ENCODE data around the gene ZNF341. TPM values are rescaled to one million over a fixed set of nuclear protein-coding genes. Genes with fewer than 3 reads are reported as not detected.
A peak's percentile ranks its signal among the peaks of the same experiment; 100 is the strongest.

The ZNF341 gene
- total and polyA plus RNA-seq, 4 donors: 0.50 to 4.1 (median 2.6) TPM

DNA sequence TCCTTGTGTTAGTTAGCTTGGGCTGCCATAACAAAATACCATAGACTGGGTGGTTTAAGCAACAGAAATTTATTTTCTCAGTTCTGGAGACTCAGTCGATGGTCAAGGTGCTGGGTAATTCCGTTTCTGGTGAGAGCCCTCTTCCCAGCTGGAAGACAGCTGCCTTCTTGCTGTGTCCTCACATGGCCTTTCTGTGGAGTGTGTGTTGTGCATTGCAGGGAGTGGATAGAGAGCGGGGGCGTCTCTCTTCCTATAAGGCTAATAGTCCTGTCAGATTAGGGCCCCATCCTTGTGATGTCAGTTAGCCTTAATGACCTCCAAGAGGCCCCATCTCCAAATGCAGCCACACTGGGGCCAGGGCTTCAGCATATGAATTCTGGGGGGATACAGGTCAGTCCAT, 98.6 kb downstream of the ZNF341 start:
- H3K27ac ChIP-seq (ENCODE audit: low read depth in 1 of 2, low read length in 2 of 2): peak overlapping the region; percentile 7 to 19
- H3K36me3 ChIP-seq (ENCODE audit: control insufficient read depth in 1 of 2, insufficient read depth in 2 of 2, low read length in 1 of 2): no peaks in the 10 kb centered on the region
- DNase-seq: no peak
- no peak for ATAC-seq (ENCODE audit: low FRiP score)
- no peaks in the 10 kb centered on the region for H3K27me3 ChIP-seq (ENCODE audit: control insufficient read depth in 1 of 2, insufficient read depth in 2 of 2, low read length in 1 of 2)
- H3K4me3 ChIP-seq (ENCODE audit: low read length in 2 of 2): no peak overlapping the region
- H3K9me3 ChIP-seq (ENCODE audit: control insufficient read depth, low read length): no peaks in the 10 kb centered on the region
- H3K4me1 ChIP-seq (ENCODE audit: control insufficient read depth in 1 of 2, insufficient read depth in 2 of 2, low read length in 2 of 2): peaks cover 10 to 20% of the 10 kb centered on the region in 2 donors
- WGBS, 2 donors: 79 to 88% methylated on average over 4 of the region's 4 CpGs
- intact Hi-C loops (cut with DNase I): no loop called here

DNA sequence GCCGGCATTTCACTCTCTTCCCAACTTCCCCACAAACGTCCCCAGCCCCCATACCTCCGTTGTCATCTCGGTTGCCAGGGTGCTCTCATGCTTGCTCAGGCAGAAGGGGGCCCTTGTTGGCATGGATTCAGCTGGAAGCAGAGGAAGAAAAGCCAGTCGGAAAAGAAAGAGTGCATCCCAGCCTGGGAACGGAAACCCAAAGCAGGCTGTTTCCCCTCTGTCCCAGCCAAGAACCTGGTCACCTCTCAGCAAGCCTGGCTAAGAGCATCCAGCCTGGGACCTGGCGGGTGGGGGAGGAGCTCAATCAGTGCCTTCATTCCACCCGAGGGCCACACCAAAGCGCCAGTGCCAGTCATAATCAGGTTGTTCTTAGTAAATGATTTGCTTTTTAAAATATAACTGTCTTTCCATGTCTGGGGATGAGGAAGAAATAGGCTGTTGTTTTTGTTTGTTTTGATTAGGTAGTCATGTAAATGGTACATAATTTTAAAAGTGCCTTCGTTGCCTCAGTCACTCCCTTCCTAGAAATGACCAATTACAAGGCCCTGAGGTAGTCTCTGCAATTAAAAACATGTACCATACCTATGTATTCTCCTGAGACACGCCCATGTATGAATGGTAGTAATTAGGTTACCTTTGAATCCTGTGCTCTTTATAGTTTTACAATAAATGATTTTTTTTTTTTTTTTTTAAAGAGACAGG, 100.5 kb downstream of the ZNF341 start:
- H3K4me3 ChIP-seq (ENCODE audit: low read length in 2 of 2): no peak overlapping the region

DNA sequence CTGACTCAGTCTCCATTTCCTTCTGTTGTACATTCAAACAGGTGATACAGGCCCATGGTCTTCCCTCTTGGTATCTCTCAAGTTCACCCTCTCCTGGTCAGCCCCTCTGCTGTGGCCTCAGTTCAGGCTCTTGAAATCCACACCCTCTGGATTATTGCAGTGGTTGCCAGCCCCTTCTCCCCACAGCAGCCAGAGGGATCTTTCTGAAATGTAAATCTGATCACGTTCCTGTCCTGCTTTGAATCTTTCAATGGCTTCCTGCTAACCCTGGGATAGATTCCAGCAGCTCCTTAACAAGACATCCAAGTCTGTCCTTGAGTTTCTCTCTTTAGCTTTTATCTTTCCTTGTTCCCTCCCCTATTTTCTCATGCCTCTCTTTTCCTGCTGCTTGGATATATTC, 101.5 kb downstream of the ZNF341 start:
- Histone ChIP-seq H3K4me3 (ENCODE audit: low read length in 2 of 2) (no peak overlapping the region), H3K4me1 (ENCODE audit: control insufficient read depth in 1 of 2, insufficient read depth in 2 of 2, low read length in 2 of 2) (peaks cover 6 to 9% of the 10 kb centered on the region in 2 donors), H3K27me3 (ENCODE audit: control insufficient read depth in 1 of 2, insufficient read depth in 2 of 2, low read length in 1 of 2) (no peaks in the 10 kb centered on the region), H3K27ac (ENCODE audit: low read depth in 1 of 2, low read length in 2 of 2) (no peak overlapping the region), H3K36me3 (ENCODE audit: control insufficient read depth in 1 of 2, insufficient read depth in 2 of 2, low read length in 1 of 2) (no peaks in the 10 kb centered on the region), H3K9me3 (ENCODE audit: control insufficient read depth, low read length) (no peaks in the 10 kb centered on the region)
- intact Hi-C loops (cut with DNase I): no loop called here
- ATAC-seq (ENCODE audit: low FRiP score) (no peak), DNase-seq (no peak)
- WGBS, 2 donors: 42 to 53% methylated on average over 1 of the region's 1 CpG

More for the DNA sequence above, 100.5 kb downstream of the ZNF341 start:
- DNase-seq: no peak
- no peak for ATAC-seq (ENCODE audit: low FRiP score)
- intact Hi-C loops (cut with DNase I): no loop called here
- H3K4me1 ChIP-seq (ENCODE audit: control insufficient read depth in 1 of 2, insufficient read depth in 2 of 2, low read length in 2 of 2): peaks cover 6 to 9% of the 10 kb centered on the region in 2 donors
- no peaks in the 10 kb centered on the region for H3K9me3 ChIP-seq (ENCODE audit: control insufficient read depth, low read length)
- WGBS, 2 donors: 15 to 21% methylated on average over 11 of the region's 11 CpGs
- no peaks in the 10 kb centered on the region for H3K27me3 ChIP-seq (ENCODE audit: control insufficient read depth in 1 of 2, insufficient read depth in 2 of 2, low read length in 1 of 2)
- H3K36me3 ChIP-seq (ENCODE audit: control insufficient read depth in 1 of 2, insufficient read depth in 2 of 2, low read length in 1 of 2): no peaks in the 10 kb centered on the region
- no peak overlapping the region for H3K27ac ChIP-seq (ENCODE audit: low read depth in 1 of 2, low read length in 2 of 2)

DNA sequence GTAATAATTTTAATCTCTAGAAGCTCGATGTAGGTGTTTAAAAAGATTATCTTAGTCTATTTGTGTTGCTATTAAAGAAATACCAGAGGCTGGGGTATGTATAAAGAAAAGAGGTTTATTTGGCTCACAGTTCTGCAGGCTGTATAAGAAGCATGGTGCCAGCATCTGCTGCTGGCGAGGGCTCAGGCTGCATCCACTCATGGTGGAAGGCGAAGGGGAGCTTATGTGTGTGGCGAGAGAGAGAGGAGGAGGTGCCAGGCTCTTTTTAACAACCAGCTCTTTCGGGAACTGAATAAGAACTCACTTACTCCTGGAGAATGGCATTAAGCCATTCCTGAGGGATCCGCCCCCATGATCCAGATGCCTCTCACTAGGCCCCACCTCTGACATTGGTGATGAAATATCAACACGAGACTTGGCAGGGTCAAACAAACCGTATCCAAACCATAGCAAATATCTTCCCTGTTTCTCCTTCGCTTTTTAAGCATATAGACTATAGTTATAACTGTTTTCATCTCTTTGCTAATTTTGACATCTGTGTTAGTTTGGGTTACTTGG, 103.9 kb downstream of the ZNF341 start:
- H3K27ac ChIP-seq (ENCODE audit: low read depth in 1 of 2, low read length in 2 of 2): no peak overlapping the region
- DNase-seq (no peak), ATAC-seq (ENCODE audit: low FRiP score) (no peak)
- no peak overlapping the region for H3K4me3 ChIP-seq (ENCODE audit: low read length in 2 of 2)
- intact Hi-C loops (cut with DNase I): no loop called here
- no peaks in the 10 kb centered on the region for H3K27me3 ChIP-seq (ENCODE audit: control insufficient read depth in 1 of 2, insufficient read depth in 2 of 2, low read length in 1 of 2)
- WGBS, 2 donors: 73 to 77% methylated on average over 9 of the region's 9 CpGs
- no peaks in the 10 kb centered on the region for H3K9me3 ChIP-seq (ENCODE audit: control insufficient read depth, low read length)
- H3K36me3 ChIP-seq (ENCODE audit: control insufficient read depth in 1 of 2, insufficient read depth in 2 of 2, low read length in 1 of 2): no peaks in the 10 kb centered on the region
- no peaks in the 10 kb centered on the region for H3K4me1 ChIP-seq (ENCODE audit: control insufficient read depth in 1 of 2, insufficient read depth in 2 of 2, low read length in 2 of 2)

DNA sequence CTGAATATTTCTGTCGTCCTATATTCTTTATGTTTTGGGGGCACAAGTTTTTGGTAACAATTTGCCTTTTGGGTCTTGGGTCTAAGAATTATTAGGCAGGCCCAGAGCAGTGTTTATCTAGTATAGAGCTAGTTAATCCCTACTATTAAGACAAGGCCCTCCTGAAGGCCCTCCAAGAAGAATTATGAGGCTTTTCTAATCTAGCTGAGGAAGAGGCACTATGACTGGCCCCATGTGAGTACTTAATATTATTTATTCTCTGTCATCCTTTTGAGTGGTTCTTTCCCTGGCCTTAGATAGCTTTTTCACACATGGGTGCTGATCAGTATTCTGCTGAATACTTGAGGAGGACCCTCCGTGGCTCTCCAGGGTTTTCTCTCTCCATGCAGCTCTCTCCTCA, 104.5 kb downstream of the ZNF341 start:
- H3K27ac ChIP-seq (ENCODE audit: low read depth in 1 of 2, low read length in 2 of 2): no peak overlapping the region
- no peaks in the 10 kb centered on the region for H3K27me3 ChIP-seq (ENCODE audit: control insufficient read depth in 1 of 2, insufficient read depth in 2 of 2, low read length in 1 of 2)
- no peaks in the 10 kb centered on the region for H3K4me1 ChIP-seq (ENCODE audit: control insufficient read depth in 1 of 2, insufficient read depth in 2 of 2, low read length in 2 of 2)
- intact Hi-C loops (cut with DNase I): no loop called here
- H3K36me3 ChIP-seq (ENCODE audit: control insufficient read depth in 1 of 2, insufficient read depth in 2 of 2, low read length in 1 of 2): no peaks in the 10 kb centered on the region
- DNase-seq (no peak), ATAC-seq (ENCODE audit: low FRiP score) (no peak)
- H3K9me3 ChIP-seq (ENCODE audit: control insufficient read depth, low read length): no peaks in the 10 kb centered on the region
- WGBS, 2 donors: 90% methylated on average over 2 of the region's 2 CpGs
- no peak overlapping the region for H3K4me3 ChIP-seq (ENCODE audit: low read length in 2 of 2)

DNA sequence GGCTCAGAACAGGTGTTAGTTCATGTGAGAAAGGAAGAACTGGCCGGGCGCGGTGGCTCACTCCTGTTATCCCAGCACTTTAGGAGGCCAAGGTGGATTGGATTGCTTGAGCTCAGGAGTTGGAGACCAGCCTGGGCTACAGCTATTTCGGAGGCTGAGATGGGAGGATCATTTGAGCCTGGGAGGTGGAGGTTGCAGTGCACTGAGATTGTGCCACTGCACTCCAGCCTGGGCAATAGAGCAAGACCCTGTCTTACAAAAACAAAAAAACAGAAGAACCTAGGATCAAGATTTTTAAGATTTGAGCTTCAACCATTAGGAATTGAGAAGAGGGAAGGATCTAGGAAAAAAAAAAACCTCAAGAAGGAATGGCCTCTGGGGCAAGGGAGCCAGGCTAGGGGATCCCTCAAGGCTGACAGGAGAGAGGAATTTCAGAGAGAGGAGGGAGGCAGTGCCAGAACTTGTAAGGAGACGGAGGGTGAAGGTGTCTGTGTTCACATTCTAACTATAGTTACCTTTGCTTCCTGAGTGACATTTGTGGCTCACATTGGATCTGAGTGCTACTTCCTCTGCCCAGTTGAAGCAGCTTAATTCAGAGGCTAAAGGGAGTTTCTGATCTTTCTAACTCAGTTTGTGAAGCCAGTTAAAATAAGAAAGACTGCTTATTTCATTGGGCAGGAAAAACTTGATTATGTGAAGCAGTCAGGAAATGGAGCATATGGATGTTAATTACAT, 105.5 kb downstream of the ZNF341 start:
- ATAC-seq (ENCODE audit: low FRiP score) (no peak), DNase-seq (no peak)
- Histone ChIP-seq H3K36me3 (ENCODE audit: control insufficient read depth in 1 of 2, insufficient read depth in 2 of 2, low read length in 1 of 2) (no peaks in the 10 kb centered on the region), H3K27me3 (ENCODE audit: control insufficient read depth in 1 of 2, insufficient read depth in 2 of 2, low read length in 1 of 2) (no peaks in the 10 kb centered on the region), H3K4me1 (ENCODE audit: control insufficient read depth in 1 of 2, insufficient read depth in 2 of 2, low read length in 2 of 2) (peaks cover 0 to 3% of the 10 kb centered on the region in 2 donors), H3K27ac (ENCODE audit: low read depth in 1 of 2, low read length in 2 of 2) (no peak overlapping the region), H3K9me3 (ENCODE audit: control insufficient read depth, low read length) (no peaks in the 10 kb centered on the region), H3K4me3 (ENCODE audit: low read length in 2 of 2) (no peak overlapping the region)
- intact Hi-C loops (cut with DNase I): no loop called here
- WGBS, 2 donors: 86 to 90% methylated on average over 5 of the region's 5 CpGs

DNA sequence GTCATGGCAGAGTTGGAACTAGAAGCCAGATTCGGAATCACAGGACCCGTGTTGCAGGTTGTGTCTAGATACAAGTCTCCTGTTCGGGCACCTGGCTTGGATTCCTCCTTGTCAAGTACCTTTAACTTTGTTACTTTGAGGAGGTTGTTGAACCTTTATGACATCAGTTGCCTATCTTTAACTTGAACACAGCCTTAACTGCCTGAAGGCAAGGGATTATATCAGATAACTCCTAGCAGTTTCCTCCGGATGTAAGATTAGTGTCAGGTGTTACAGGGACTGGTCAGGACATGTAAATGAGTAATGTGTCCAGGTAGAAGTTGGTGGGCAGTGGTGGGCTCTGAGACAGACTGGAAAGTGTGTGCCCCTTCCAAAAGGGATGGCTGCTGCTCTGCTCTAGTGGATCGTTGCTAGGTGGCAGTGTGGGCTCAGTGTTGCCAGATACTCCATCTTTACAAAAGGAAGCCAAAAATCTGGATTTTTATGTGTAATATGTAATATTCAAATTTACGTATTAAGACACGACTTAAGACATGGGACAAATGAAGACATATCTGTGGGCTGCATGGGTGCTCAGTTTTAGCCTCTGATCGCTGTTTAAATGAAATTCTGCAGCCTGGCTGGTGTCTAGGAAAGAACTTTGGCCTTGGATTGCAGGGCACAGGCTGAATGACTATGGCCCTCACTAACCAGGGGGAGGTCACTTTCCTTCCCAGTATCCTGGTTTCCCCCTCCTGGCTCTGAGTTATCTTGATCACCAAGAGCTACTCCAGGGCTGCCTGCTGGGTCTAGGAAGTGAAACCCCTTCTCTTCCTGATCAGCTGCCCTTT, 106.5 kb downstream of the ZNF341 start:
- Histone ChIP-seq H3K27me3 (ENCODE audit: control insufficient read depth in 1 of 2, insufficient read depth in 2 of 2, low read length in 1 of 2) (no peaks in the 10 kb centered on the region), H3K36me3 (ENCODE audit: control insufficient read depth in 1 of 2, insufficient read depth in 2 of 2, low read length in 1 of 2) (no peaks in the 10 kb centered on the region), H3K9me3 (ENCODE audit: control insufficient read depth, low read length) (no peaks in the 10 kb centered on the region), H3K27ac (ENCODE audit: low read depth in 1 of 2, low read length in 2 of 2) (no peak overlapping the region), H3K4me3 (ENCODE audit: low read length in 2 of 2) (no peak overlapping the region), H3K4me1 (ENCODE audit: control insufficient read depth in 1 of 2, insufficient read depth in 2 of 2, low read length in 2 of 2) (peaks cover 0 to 3% of the 10 kb centered on the region in 2 donors)
- WGBS, 2 donors: 65 to 66% methylated on average over 8 of the region's 8 CpGs
- intact Hi-C loops (cut with DNase I): no loop called here
- ATAC-seq (ENCODE audit: low FRiP score): no peak
- no peak for DNase-seq

DNA sequence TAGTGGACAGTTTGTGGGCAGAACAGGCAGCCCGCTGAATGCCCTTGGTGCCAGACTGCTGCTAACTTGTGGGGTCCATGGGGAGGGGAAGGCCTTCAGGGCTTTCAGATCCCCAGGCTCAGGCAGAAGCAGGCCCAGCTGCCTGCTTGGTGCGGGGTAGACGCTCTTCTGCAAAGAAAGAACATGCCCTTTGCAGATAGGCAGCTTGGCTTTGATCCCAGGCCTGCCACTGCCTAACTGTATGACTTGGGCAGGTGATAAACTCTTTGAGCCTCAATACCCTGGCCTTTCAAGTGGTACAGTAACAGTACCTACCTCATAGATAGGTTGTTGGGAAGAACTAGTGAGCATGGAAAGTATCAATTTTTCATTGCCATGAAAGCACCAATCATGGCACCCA, 107.8 kb downstream of the ZNF341 start:
- ATAC-seq (ENCODE audit: low FRiP score) (no peak), DNase-seq (no peak)
- Histone ChIP-seq H3K9me3 (ENCODE audit: control insufficient read depth, low read length) (no peaks in the 10 kb centered on the region), H3K36me3 (ENCODE audit: control insufficient read depth in 1 of 2, insufficient read depth in 2 of 2, low read length in 1 of 2) (no peaks in the 10 kb centered on the region), H3K4me1 (ENCODE audit: control insufficient read depth in 1 of 2, insufficient read depth in 2 of 2, low read length in 2 of 2) (peaks cover 0 to 3% of the 10 kb centered on the region in 2 donors), H3K27me3 (ENCODE audit: control insufficient read depth in 1 of 2, insufficient read depth in 2 of 2, low read length in 1 of 2) (no peaks in the 10 kb centered on the region), H3K27ac (ENCODE audit: low read depth in 1 of 2, low read length in 2 of 2) (no peak overlapping the region), H3K4me3 (ENCODE audit: low read length in 2 of 2) (no peak overlapping the region)
- intact Hi-C loops (cut with DNase I): no loop called here
- WGBS, 2 donors: 45 to 50% methylated on average over 3 of the region's 3 CpGs

Measured in aorta (tissue), 5 donors.